H9 (cell line): ENCODE data around the gene ODF2. TPM values are rescaled to one million over a fixed set of nuclear protein-coding genes. Genes with fewer than 3 reads are reported as not detected.
"Not testable (repeated sequence)": the region's sequence is repeated elsewhere in the genome, so short reads cannot be mapped to it uniquely, and the experiment has no call there.

Experiments
- DNase-seq: peaks from one replicate; pipeline ENCODE4 v3.0.0-alpha.2; 2017
- H2AFZ ChIP-seq: one replicate; pipeline ENCODE4 v1.6.1; 2013; ENCODE audit warnings: mild to moderate bottlenecking, low read length, control low read depth, moderate library complexity
- H2AK5ac ChIP-seq: 2 replicates; pipeline ENCODE4 v1.6.1; 2013; ENCODE audit warnings: low read length, control low read depth, mixed read lengths; ENCODE audit not compliant: insufficient read length
- H2BK120ac ChIP-seq: one replicate; pipeline ENCODE4 v1.6.1; 2013; ENCODE audit warnings: low read depth, mild to moderate bottlenecking, low read length, control low read depth, inconsistent platforms; ENCODE audit not compliant: poor library complexity, severe bottlenecking
- H2BK12ac ChIP-seq: 2 replicates; pipeline ENCODE4 v1.6.1; 2013; ENCODE audit warnings: low read length, control low read depth, mixed read lengths, low read depth; ENCODE audit not compliant: insufficient read length
- H2BK15ac ChIP-seq: 2 replicates; pipeline ENCODE4 v1.6.1; 2013; ENCODE audit warnings: low read depth, low read length, control low read depth
- H2BK20ac ChIP-seq: one replicate; pipeline ENCODE4 v1.6.1; 2013; ENCODE audit warnings: low read depth, mild to moderate bottlenecking, low read length, control low read depth, inconsistent platforms; ENCODE audit not compliant: poor library complexity, severe bottlenecking
- H2BK5ac ChIP-seq: 2 replicates; pipeline ENCODE4 v1.6.1; 2013; ENCODE audit warnings: low read length, control low read depth, mixed read lengths; ENCODE audit not compliant: insufficient read length
- H3K14ac ChIP-seq: 2 replicates; pipeline ENCODE4 v1.6.1; 2013; ENCODE audit warnings: low read length, control low read depth; ENCODE audit not compliant: insufficient read depth
- H3K18ac ChIP-seq: 2 replicates; pipeline ENCODE4 v1.6.1; 2013; ENCODE audit warnings: low read depth, mild to moderate bottlenecking, mixed read lengths, low read length, control low read depth; ENCODE audit not compliant: insufficient read length
- H3K23ac ChIP-seq: 2 replicates; pipeline ENCODE4 v1.6.1; 2013; ENCODE audit warnings: low read length, control low read depth, mixed read lengths, low read depth; ENCODE audit not compliant: insufficient read length
- H3K23me2 ChIP-seq: 2 replicates; pipeline ENCODE4 v1.6.1; 2013; ENCODE audit warnings: low read depth, mild to moderate bottlenecking, mixed read lengths, low read length, control low read depth; ENCODE audit not compliant: insufficient read length, poor library complexity, severe bottlenecking
- H3K27ac ChIP-seq: 2 replicates; pipeline ENCODE4 v1.5.1; 2013; ENCODE audit warnings: low read length, control low read depth, mixed read lengths, low read depth; ENCODE audit not compliant: insufficient read length
- H3K27me3 ChIP-seq: 2 replicates; pipeline ENCODE4 v1.6.1; 2013; ENCODE audit warnings: low read length, control low read depth, inconsistent platforms; ENCODE audit not compliant: insufficient read depth
- H3K4ac ChIP-seq: 2 replicates; pipeline ENCODE4 v1.6.1; 2013; ENCODE audit warnings: low read depth, mild to moderate bottlenecking, control low read depth, inconsistent platforms, low read length, moderate library complexity
- H3K4me1 ChIP-seq: 2 replicates; pipeline ENCODE4 v1.6.1; 2013; ENCODE audit warnings: low read length, control low read depth, inconsistent platforms; ENCODE audit not compliant: insufficient read depth
- H3K4me2 ChIP-seq: 2 replicates; pipeline ENCODE4 v1.6.1; 2013; ENCODE audit warnings: low read length, control low read depth, mixed read lengths; ENCODE audit not compliant: insufficient read length, insufficient read depth
- H3K56ac ChIP-seq: 2 replicates; pipeline ENCODE4 v1.6.1; 2013; ENCODE audit warnings: low read depth, mild to moderate bottlenecking, mixed read lengths, low read length, control low read depth; ENCODE audit not compliant: insufficient read length
- H3K79me1 ChIP-seq: 2 replicates; pipeline ENCODE4 v1.6.1; 2013; ENCODE audit warnings: low read depth, mild to moderate bottlenecking, moderate library complexity, low read length, control low read depth, inconsistent platforms; ENCODE audit not compliant: insufficient read depth, poor library complexity, severe bottlenecking
- H3K79me2 ChIP-seq: 2 replicates; pipeline ENCODE4 v1.6.1; 2013; ENCODE audit warnings: low read length, control low read depth, inconsistent platforms; ENCODE audit not compliant: insufficient read depth
- H3K9ac ChIP-seq: 2 replicates; pipeline ENCODE4 v1.6.1; 2013; ENCODE audit warnings: low read length, control low read depth, mixed read lengths; ENCODE audit not compliant: insufficient read length; ENCODE audit errors: extremely low read depth
- H3K9me3 ChIP-seq: one replicate; pipeline ENCODE4 v1.6.1; 2013; ENCODE audit warnings: low read depth, low read length, inconsistent platforms; ENCODE audit not compliant: control insufficient read depth
- H3T11ph ChIP-seq: one replicate; pipeline ENCODE4 v1.6.1; 2013; ENCODE audit warnings: mild to moderate bottlenecking, low read length, control low read depth, inconsistent platforms
- H4K20me1 ChIP-seq: one replicate; pipeline ENCODE4 v1.6.1; 2013; ENCODE audit not compliant: control insufficient read depth, insufficient read length, insufficient read depth
- H4K5ac ChIP-seq: 2 replicates; pipeline ENCODE4 v1.6.1; 2013; ENCODE audit warnings: low read depth, mild to moderate bottlenecking, mixed read lengths, low read length, control low read depth; ENCODE audit not compliant: insufficient read length
- H4K8ac ChIP-seq: replicated peaks from 2 replicates; pipeline ENCODE4 v1.6.1; 2013; ENCODE audit warnings: low read length, control low read depth, mixed read lengths, low read depth; ENCODE audit not compliant: insufficient read length
- H4K91ac ChIP-seq: 2 replicates; pipeline ENCODE4 v1.6.1; 2013; ENCODE audit warnings: low read depth, mild to moderate bottlenecking, moderate library complexity, mixed read lengths, low read length, control low read depth; ENCODE audit not compliant: insufficient read length
- H3K27ac Mint-ChIP-seq, 3 experiments: 2 replicates in 2 of 3; 3 replicates in 1 of 3; pipeline ENCODE4 v1.8.0; 2020 to 2021; ENCODE audit warnings: mixed read lengths in 3 of 3, mild to moderate bottlenecking in 1 of 3, moderate library complexity in 1 of 3
- H3K27me3 Mint-ChIP-seq: 2 replicates; pipeline ENCODE4 v1.8.0; 2021; ENCODE audit warnings: low read depth, mild to moderate bottlenecking, moderate library complexity, mixed read lengths
- H3K36me3 Mint-ChIP-seq, 3 experiments: 2 replicates in 2 of 3; 3 replicates in 1 of 3; pipeline ENCODE4 v1.8.0; 2020 to 2021; ENCODE audit warnings: low read depth in 3 of 3, mixed read lengths in 3 of 3; ENCODE audit not compliant: insufficient read depth in 1 of 3
- H3K4me1 Mint-ChIP-seq, 2 experiments: 2 replicates each; pipeline ENCODE4 v1.8.0; 2020; ENCODE audit warnings: mixed read lengths in 2 of 2
- H3K4me3 Mint-ChIP-seq, 2 experiments: 2 replicates in 1 of 2; 3 replicates in 1 of 2; pipeline ENCODE4 v1.8.0; 2020 to 2021; ENCODE audit warnings: mild to moderate bottlenecking in 2 of 2, mixed read lengths in 2 of 2, moderate library complexity in 1 of 2
- H3K9me3 Mint-ChIP-seq, 2 experiments: 2 replicates in 1 of 2; 3 replicates in 1 of 2; pipeline ENCODE4 v1.8.0; 2020; ENCODE audit warnings: mild to moderate bottlenecking in 2 of 2, mixed read lengths in 2 of 2, moderate library complexity in 1 of 2
- WGBS: extraction: QIAGEN DNeasy Blood & Tissue Kit; methylation state at CpG from one replicate; pipeline ENCODE4 v1.1.7; 2013; ENCODE audit warnings: missing lambda C conversion rate, low lambda C conversion rate, mixed read lengths; ENCODE audit not compliant: insufficient read length; ENCODE audit errors: extremely low coverage; 5-methylcytosine and 5-hydroxymethylcytosine counted together
- total RNA-seq: library from RNA; stranded (reverse); gene quantifications from 2 replicates; pipeline ENCODE4 v1.2.1, GENCODE V29; 2021
- TF ChIP-seq, protein P1 (sequence below): fragments of 200-600 bp; sonication (generic); conservative IDR thresholded peaks from 3 replicates; pipeline ENCODE4 v1.8.0; 2021; ENCODE audit warnings: antibody characterized with exemption, mild to moderate bottlenecking

Gene ODF2
- total RNA-seq, 1 experiment from 2014 or later = 16.7 TPM

DNA sequence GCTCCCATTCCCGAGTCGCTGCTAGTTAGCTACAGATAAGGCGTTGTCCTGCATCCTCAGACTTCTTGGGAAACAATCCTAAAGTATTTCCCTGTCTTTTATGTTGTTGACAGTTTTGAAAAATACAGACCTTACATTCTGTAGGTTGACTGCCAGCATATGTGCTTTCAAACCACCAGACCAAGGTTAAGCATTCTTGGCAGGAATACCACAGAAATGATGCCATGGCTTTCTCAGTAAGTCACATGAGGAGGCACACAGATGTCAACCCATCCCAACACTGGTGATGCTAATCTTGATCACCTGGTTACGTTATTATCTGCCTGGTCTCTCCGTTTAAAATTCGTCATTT, 49.6 kb downstream of the ODF2 start:
- peak overlapping the region; percentile 77 for H3K4me2 ChIP-seq
- H2BK20ac ChIP-seq = no peak overlapping the region
- no peak overlapping the region for H3K23ac ChIP-seq
- H4K8ac ChIP-seq = no peak overlapping the region
- Mint-ChIP-seq H3K4me3 (peak overlapping the region; percentile 99 to 100), H3K27me3 (no peaks in the 10 kb centered on the region), H3K36me3 (peaks cover 1 to 16% (median 5%) of the 10 kb centered on the region in 3 experiments; a peak in 4 of 7 replicates), H3K4me1 (peaks cover 4 to 8% of the 10 kb centered on the region in 2 experiments), H3K27ac (no peak overlapping the region), H3K9me3 (no peaks in the 10 kb centered on the region)
- TF ChIP-seq, protein P1, sequence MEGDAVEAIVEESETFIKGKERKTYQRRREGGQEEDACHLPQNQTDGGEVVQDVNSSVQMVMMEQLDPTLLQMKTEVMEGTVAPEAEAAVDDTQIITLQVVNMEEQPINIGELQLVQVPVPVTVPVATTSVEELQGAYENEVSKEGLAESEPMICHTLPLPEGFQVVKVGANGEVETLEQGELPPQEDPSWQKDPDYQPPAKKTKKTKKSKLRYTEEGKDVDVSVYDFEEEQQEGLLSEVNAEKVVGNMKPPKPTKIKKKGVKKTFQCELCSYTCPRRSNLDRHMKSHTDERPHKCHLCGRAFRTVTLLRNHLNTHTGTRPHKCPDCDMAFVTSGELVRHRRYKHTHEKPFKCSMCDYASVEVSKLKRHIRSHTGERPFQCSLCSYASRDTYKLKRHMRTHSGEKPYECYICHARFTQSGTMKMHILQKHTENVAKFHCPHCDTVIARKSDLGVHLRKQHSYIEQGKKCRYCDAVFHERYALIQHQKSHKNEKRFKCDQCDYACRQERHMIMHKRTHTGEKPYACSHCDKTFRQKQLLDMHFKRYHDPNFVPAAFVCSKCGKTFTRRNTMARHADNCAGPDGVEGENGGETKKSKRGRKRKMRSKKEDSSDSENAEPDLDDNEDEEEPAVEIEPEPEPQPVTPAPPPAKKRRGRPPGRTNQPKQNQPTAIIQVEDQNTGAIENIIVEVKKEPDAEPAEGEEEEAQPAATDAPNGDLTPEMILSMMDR = no peak
- no peak overlapping the region for H4K5ac ChIP-seq
- no peak overlapping the region for H3K56ac ChIP-seq
- no peak overlapping the region for H2BK120ac ChIP-seq
- peak overlapping the region; percentile 36 for H3K9ac ChIP-seq
- no peak overlapping the region for H2BK12ac ChIP-seq
- H2AK5ac ChIP-seq = no peak overlapping the region
- no peaks in the 10 kb centered on the region for H3K79me2 ChIP-seq
- no peak overlapping the region for H4K91ac ChIP-seq
- no peaks in the 10 kb centered on the region for H3K4me1 ChIP-seq
- no peak overlapping the region for H3K27ac ChIP-seq
- no peak overlapping the region for H2BK5ac ChIP-seq
- H3T11ph ChIP-seq = no peak overlapping the region
- no CpG with 5 or more reads among the region's 6 CpGs for WGBS
- no peak for DNase-seq
- no peaks in the 10 kb centered on the region for H3K9me3 ChIP-seq
- H3K18ac ChIP-seq = no peak overlapping the region
- H3K14ac ChIP-seq = no peak overlapping the region
- H2AFZ ChIP-seq = no peak overlapping the region
- no peaks in the 10 kb centered on the region for H3K79me1 ChIP-seq
- no peaks in the 10 kb centered on the region for H3K27me3 ChIP-seq
- no peaks in the 10 kb centered on the region for H4K20me1 ChIP-seq
- peaks cover 14% of the 10 kb centered on the region for H3K23me2 ChIP-seq
- no peak overlapping the region for H3K4ac ChIP-seq
- no peak overlapping the region for H2BK15ac ChIP-seq

DNA sequence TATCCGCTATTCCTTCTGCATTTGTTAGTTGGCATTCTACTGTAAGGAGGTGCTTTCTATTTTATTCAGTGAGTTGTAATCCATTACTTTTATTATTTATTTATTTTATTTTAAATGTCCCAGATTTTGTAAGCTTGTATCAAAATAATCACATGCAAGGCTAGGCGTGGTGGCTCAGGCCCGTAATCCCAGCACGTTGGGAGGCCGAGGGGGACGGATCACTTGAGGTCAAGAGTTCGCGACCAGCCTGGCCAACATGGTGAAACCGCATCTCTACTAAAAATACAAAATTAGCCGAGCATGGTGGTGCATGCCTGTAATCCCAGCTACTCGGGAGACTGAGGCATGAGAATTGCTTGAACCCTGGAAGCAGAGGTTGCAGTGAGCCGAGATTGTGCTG, 50.1 kb downstream of the ODF2 start:
- H2AFZ ChIP-seq, H2BK12ac ChIP-seq, H3K23ac ChIP-seq, H2AK5ac ChIP-seq, H3K4me1 Mint-ChIP-seq, H3K79me2 ChIP-seq, H4K91ac ChIP-seq, H4K8ac ChIP-seq, H4K5ac ChIP-seq, H3K9me3 Mint-ChIP-seq, H3K4ac ChIP-seq, H3T11ph ChIP-seq, H2BK15ac ChIP-seq, H3K4me1 ChIP-seq, H2BK120ac ChIP-seq, H3K79me1 ChIP-seq, H3K27ac Mint-ChIP-seq, H3K9me3 ChIP-seq, H3K18ac ChIP-seq, H2BK5ac ChIP-seq, H3K27ac ChIP-seq, H3K27me3 ChIP-seq, DNase-seq, H3K27me3 Mint-ChIP-seq, H3K14ac ChIP-seq, H2BK20ac ChIP-seq, H4K20me1 ChIP-seq, H3K56ac ChIP-seq, H3K9ac ChIP-seq: not testable (repeated sequence)
- H3K4me2 ChIP-seq = peak overlapping the region; percentile 77
- Mint-ChIP-seq H3K36me3 (peaks cover 1 to 16% (median 5%) of the 10 kb centered on the region in 3 experiments; a peak in 4 of 7 replicates), H3K4me3 (peak overlapping the region; percentile 99 to 100; a peak in 4 of 5 replicates)
- no CpG with 5 or more reads among the region's 12 CpGs for WGBS
- peaks cover 14% of the 10 kb centered on the region for H3K23me2 ChIP-seq
